K562 (cell line): ENCODE measurements around the gene OBSCN. TPM values are rescaled to one million over a fixed set of nuclear protein-coding genes. Genes with fewer than 3 reads are reported as not detected.

Experiments
- ATAC-seq: fragments of 200-7000 bp; cut with Tn5 transposase; 3 replicates; pipeline ENCODE4 v1.9.1; 2020; ENCODE audit warnings: moderate library complexity
- BruUV-seq: library from RNA; stranded (reverse); fragments of 400-500 nt; replicated peaks from 2 replicates; lab custom pipeline; 2021; lab: Mats Ljungman, UMichigan
- CTCF ChIA-PET: fragments of 300-600 bp; formaldehyde crosslinking; extraction: SDS; loops from one replicate; lab custom pipeline; 2021; ENCODE audit warnings: low intra/inter-chr PET ratio; lab: Yijun Ruan, JAX
- POLR2A ChIA-PET: fragments of 300-600, 350-650 bp; sonication (Branson Sonifier 250); formaldehyde crosslinking; extraction: SDS; loops from one replicate; lab custom pipeline; 2021; ENCODE audit warnings: antibody characterized with exemption, inconsistent platforms; lab: Yijun Ruan, JAX
- DNase-seq, 4 experiments: peaks; one replicate each; pipeline versions ENCODE4 v3.0.0 to v3.0.0-alpha.2; 2011 to 2018; ENCODE audit warnings: low spot score in 3 of 4, mixed read lengths in 3 of 4; ENCODE audit errors: extremely low read depth in 1 of 4
- FAIRE-seq: peaks from 2 replicates; lab custom pipeline; 2011; peaks lifted over from hg19 to GRCh38; lab: Jason Lieb, UNC
- H2AFZ ChIP-seq: 2 replicates; pipeline ENCODE4 v1.6.0; 2011; ENCODE audit warnings: low read depth, low read length, control low read depth, inconsistent platforms
- H3K27ac ChIP-seq: fragments of 200-600 bp; 3 replicates; pipeline ENCODE4 v1.8.0; 2011; ENCODE audit warnings: low read depth, mild to moderate bottlenecking, control low read depth, inconsistent platforms, low read length, moderate library complexity, mixed read lengths; ENCODE audit errors: extremely low read depth
- H3K27me3 ChIP-seq, 2 experiments: fragments of 300-600 bp in 1 of 2; 2 replicates in 1 of 2; 3 replicates in 1 of 2; pipeline versions ENCODE4 v1.6.0 to v1.8.0; 2011; ENCODE audit warnings: inconsistent platforms in 2 of 2, low read length in 2 of 2, mild to moderate bottlenecking in 1 of 2, mixed read lengths in 1 of 2, moderate library complexity in 1 of 2; ENCODE audit not compliant: control insufficient read depth in 2 of 2, insufficient read depth in 2 of 2
- H3K36me3 ChIP-seq: fragments of 300-600 bp; 3 replicates; pipeline ENCODE4 v1.8.0; 2011; ENCODE audit warnings: mild to moderate bottlenecking, low read length, inconsistent platforms; ENCODE audit not compliant: control insufficient read depth, insufficient read depth
- H3K4me1 ChIP-seq, 2 experiments: fragments of 200-600 bp in 1 of 2; replicated peaks in 1 of 2; 2 replicates in 1 of 2; 3 replicates in 1 of 2; pipeline versions ENCODE4 v1.5.1 to v1.8.0; 2011; ENCODE audit warnings: inconsistent platforms in 2 of 2, low read length in 2 of 2, mild to moderate bottlenecking in 1 of 2, mixed read lengths in 1 of 2, moderate library complexity in 1 of 2; ENCODE audit not compliant: control insufficient read depth in 2 of 2, insufficient read depth in 2 of 2
- H3K4me2 ChIP-seq: 2 replicates; pipeline ENCODE4 v1.6.1; 2011; ENCODE audit warnings: low read length, control low read depth, inconsistent platforms, mixed read lengths; ENCODE audit not compliant: insufficient read depth
- H3K4me3 ChIP-seq: fragments of 200-600 bp; sonication (generic), shearing (Covaris generic); 2 replicates; pipeline ENCODE4 v1.5.1; 2016; ENCODE audit warnings: control low read depth, inconsistent platforms
- H3K79me2 ChIP-seq: fragments of 200-600 bp; 3 replicates; pipeline ENCODE4 v1.8.0; 2011; ENCODE audit warnings: low read length, inconsistent platforms; ENCODE audit not compliant: control insufficient read depth, insufficient read depth
- H3K9ac ChIP-seq, 2 experiments: 2 replicates each; pipeline versions ENCODE4 v1.6.0 to v1.6.1; 2011; ENCODE audit warnings: low read depth in 2 of 2, low read length in 2 of 2, control low read depth in 1 of 2, inconsistent platforms in 1 of 2, mild to moderate bottlenecking in 1 of 2, mixed read lengths in 1 of 2; ENCODE audit not compliant: insufficient read depth in 1 of 2
- H3K9me1 ChIP-seq: one replicate; pipeline ENCODE4 v1.6.0; 2011; ENCODE audit warnings: inconsistent platforms, mild to moderate bottlenecking, low read length, moderate library complexity; ENCODE audit not compliant: control insufficient read depth, insufficient read depth
- H3K9me3 ChIP-seq: replicated peaks from 2 replicates; pipeline ENCODE4 v1.5.1; 2011; ENCODE audit warnings: low read depth, low read length, inconsistent platforms; ENCODE audit not compliant: control insufficient read depth, insufficient read depth
- H4K20me1 ChIP-seq: replicated peaks from 2 replicates; pipeline ENCODE4 v1.6.1; 2011; ENCODE audit warnings: low read length, inconsistent platforms, mixed read lengths; ENCODE audit not compliant: control insufficient read depth, insufficient read depth
- CBX1 ChIP-seq: sonication (generic); IDR thresholded peaks from 2 replicates; pipeline ENCODE4 v1.6.1; 2016; ENCODE audit warnings: antibody characterized with exemption, low read depth, mild to moderate bottlenecking
- CBX3 ChIP-seq, 2 experiments: IDR thresholded peaks; 1 replicate in 1 of 2; 2 replicates in 1 of 2; pipeline ENCODE4 v1.6.1; 2012; ENCODE audit warnings: inconsistent platforms in 2 of 2, low read length in 2 of 2, borderline replicate concordance in 1 of 2, control low read depth in 1 of 2
- CBX5 ChIP-seq: IDR thresholded peaks from 2 replicates; pipeline ENCODE4 v1.6.1; 2014; ENCODE audit warnings: low read depth, borderline replicate concordance
- MCM2 ChIP-seq: fragments of 450-650 bp; IDR thresholded peaks from 2 replicates; pipeline ENCODE4 v1.6.1; 2017; ENCODE audit warnings: low read depth, mild to moderate bottlenecking
- WGBS: fragments of 100-300 bp; shearing (Covaris generic); methylation state at CpG from one replicate; pipeline ENCODE4 v1.1.6; 2016; ENCODE audit warnings: low coverage, mixed read lengths; ENCODE audit not compliant: insufficient coverage; ENCODE audit errors: missing lambda C conversion rate; 5-methylcytosine and 5-hydroxymethylcytosine counted together
- in situ Hi-C: fragments of 300-500 bp; cut with MboI; formaldehyde crosslinking; loops from 4 replicates; pipeline ENCODE4 v1.15.0; 2018; ENCODE audit warnings: inconsistent platforms, mixed read lengths
- intact Hi-C: fragments of 100-400 bp; cut with micrococcal nuclease; formaldehyde crosslinking; loops from 2 replicates; pipeline ENCODE4 v1.14.2; 2022
- polyA plus RNA-seq, 8 experiments: library from polyadenylated mRNA; depleted of rRNA in 4 of 8; stranded (reverse) in 5 of 8; unstranded in 3 of 8; fragments of >200 nt; fragmentation: Nextera tagmentation in 2 of 8; fragmentation: Illumina TruSeq in 1 of 8; extraction: Ambion mirVana in 2 of 8; extraction: Trizol in 1 of 8; gene quantifications; 2 replicates each; pipeline versions ENCODE4 v1.2.1 to v1.2.3, GENCODE V29; 2011 to 2014; ENCODE audit warnings: inconsistent platforms in 1 of 8, missing spikeins in 1 of 8
- total RNA-seq, 7 experiments: library from RNA; depleted of rRNA in 6 of 7; stranded (reverse); fragments of >200 nt in 6 of 7; fragmentation: Illumina TruSeq in 2 of 7; extraction: Trizol in 2 of 7; gene quantifications; 2 replicates each; pipeline versions ENCODE4 v1.2.1 to v1.2.3, GENCODE V29; 2011 to 2021; ENCODE audit warnings: low replicate concordance in 1 of 7
- TF ChIP-seq, protein P1 (sequence below): sonication (generic); formaldehyde crosslinking; IDR thresholded peaks from 2 replicates; pipeline ENCODE4 v1.8.1; 2023; ENCODE audit warnings: mild to moderate bottlenecking, missing genetic modification reagents
- TF ChIP-seq, protein P2 (sequence below): fragments of 450-650 bp; conservative IDR thresholded peaks from 2 replicates; pipeline ENCODE4 v1.6.1; 2016; ENCODE audit warnings: missing genetic modification characterization, low read depth, mild to moderate bottlenecking, control low read depth, missing compliant biosample characterization
- TF ChIP-seq, protein P3 (sequence below): fragments of 450-650 bp; IDR thresholded peaks from 2 replicates; pipeline ENCODE4 v1.6.1; 2018; ENCODE audit warnings: mild to moderate bottlenecking, low read depth; ENCODE audit not compliant: partially characterized antibody

The OBSCN gene
- total and polyA plus RNA-seq, 9 of the 15 experiments (the other 6 are each of a cell fraction or from before 2014, with no cell fraction given) = 0.18 to 19.7 (median 3.6) TPM

GRCh38 chr1:228245111-228245510, 37.3 kb downstream of the OBSCN start:
- 11% methylated on average over 3 of the region's 3 CpGs for WGBS
- DNase-seq (no peak), ATAC-seq (no peak), FAIRE-seq (peak; percentile 58)
- TF ChIP-seq, protein P1, sequence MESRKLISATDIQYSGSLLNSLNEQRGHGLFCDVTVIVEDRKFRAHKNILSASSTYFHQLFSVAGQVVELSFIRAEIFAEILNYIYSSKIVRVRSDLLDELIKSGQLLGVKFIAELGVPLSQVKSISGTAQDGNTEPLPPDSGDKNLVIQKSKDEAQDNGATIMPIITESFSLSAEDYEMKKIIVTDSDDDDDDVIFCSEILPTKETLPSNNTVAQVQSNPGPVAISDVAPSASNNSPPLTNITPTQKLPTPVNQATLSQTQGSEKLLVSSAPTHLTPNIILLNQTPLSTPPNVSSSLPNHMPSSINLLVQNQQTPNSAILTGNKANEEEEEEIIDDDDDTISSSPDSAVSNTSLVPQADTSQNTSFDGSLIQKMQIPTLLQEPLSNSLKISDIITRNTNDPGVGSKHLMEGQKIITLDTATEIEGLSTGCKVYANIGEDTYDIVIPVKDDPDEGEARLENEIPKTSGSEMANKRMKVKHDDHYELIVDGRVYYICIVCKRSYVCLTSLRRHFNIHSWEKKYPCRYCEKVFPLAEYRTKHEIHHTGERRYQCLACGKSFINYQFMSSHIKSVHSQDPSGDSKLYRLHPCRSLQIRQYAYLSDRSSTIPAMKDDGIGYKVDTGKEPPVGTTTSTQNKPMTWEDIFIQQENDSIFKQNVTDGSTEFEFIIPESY (CRISPR knock-in tag) = no peak
- TF ChIP-seq MCM2 (no peak), CBX3 (IDR thresholded peaks at IDR 0.05; ENCODE audit: borderline replicate concordance in 1 of 2, low read length in 2 of 2) (peak in 1 of 2 experiments; percentile 75; a peak in 2 of 3 replicates), CBX1 (0 out of 2 replicates have a peak, but pooled peaks have one; percentile 44), CBX5 (0 out of 2 replicates have a peak, but pooled peaks have one; percentile 62)
- TF ChIP-seq, protein P2, sequence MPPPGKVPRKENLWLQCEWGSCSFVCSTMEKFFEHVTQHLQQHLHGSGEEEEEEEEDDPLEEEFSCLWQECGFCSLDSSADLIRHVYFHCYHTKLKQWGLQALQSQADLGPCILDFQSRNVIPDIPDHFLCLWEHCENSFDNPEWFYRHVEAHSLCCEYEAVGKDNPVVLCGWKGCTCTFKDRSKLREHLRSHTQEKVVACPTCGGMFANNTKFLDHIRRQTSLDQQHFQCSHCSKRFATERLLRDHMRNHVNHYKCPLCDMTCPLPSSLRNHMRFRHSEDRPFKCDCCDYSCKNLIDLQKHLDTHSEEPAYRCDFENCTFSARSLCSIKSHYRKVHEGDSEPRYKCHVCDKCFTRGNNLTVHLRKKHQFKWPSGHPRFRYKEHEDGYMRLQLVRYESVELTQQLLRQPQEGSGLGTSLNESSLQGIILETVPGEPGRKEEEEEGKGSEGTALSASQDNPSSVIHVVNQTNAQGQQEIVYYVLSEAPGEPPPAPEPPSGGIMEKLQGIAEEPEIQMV (tag) = no peak
- TF ChIP-seq, protein P3, sequence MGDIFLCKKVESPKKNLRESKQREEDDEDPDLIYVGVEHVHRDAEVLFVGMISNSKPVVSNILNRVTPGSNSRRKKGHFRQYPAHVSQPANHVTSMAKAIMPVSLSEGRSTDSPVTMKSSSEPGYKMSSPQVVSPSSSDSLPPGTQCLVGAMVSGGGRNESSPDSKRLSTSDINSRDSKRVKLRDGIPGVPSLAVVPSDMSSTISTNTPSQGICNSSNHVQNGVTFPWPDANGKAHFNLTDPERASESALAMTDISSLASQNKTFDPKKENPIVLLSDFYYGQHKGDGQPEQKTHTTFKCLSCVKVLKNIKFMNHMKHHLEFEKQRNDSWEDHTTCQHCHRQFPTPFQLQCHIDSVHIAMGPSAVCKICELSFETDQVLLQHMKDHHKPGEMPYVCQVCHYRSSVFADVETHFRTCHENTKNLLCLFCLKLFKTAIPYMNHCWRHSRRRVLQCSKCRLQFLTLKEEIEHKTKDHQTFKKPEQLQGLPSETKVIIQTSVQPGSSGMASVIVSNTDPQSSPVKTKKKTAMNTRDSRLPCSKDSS = peak; percentile 33
- POLR2A ChIA-PET = interaction anchor here (0.7 to 1.5 kb wide), 2 partner anchors 15 to 22 kb away, joined by 3 read pairs; no protein-coding TSS in a partner anchor
- Histone ChIP-seq H3K9me1 (no peaks in the 10 kb centered on the region), H3K4me1 (no peaks in the 10 kb centered on the region), H3K27me3 (no peaks in the 10 kb centered on the region), H3K9me3 (peaks cover 23% of the 10 kb centered on the region), H4K20me1 (no peaks in the 10 kb centered on the region), H3K36me3 (peaks cover 7% of the 10 kb centered on the region; the same call in 1 of the 3 replicates), H3K27ac (no peak overlapping the region), H3K4me3 (no peak overlapping the region), H3K4me2 (no peak overlapping the region), H3K79me2 (no peaks in the 10 kb centered on the region), H2AFZ (no peak overlapping the region), H3K9ac (no peak overlapping the region)
- intact Hi-C loops = no loop called here
- in situ Hi-C loops = no loop called here
- CTCF ChIA-PET = no interaction called here
- no TSS peak for BruUV-seq
